ENCODE measurements around the gene NSMCE1. TPM values are rescaled to one million over a fixed set of nuclear protein-coding genes. Genes with fewer than 3 reads are reported as not detected.
"Not testable (repeated sequence)": the region's sequence is repeated elsewhere in the genome, so short reads cannot be mapped to it uniquely, and the experiment has no call there.

The NSMCE1 gene
- total and polyA plus RNA-seq, 5 experiments from 2014 or later: 81.8 to 209 (median 177) TPM

DNA sequence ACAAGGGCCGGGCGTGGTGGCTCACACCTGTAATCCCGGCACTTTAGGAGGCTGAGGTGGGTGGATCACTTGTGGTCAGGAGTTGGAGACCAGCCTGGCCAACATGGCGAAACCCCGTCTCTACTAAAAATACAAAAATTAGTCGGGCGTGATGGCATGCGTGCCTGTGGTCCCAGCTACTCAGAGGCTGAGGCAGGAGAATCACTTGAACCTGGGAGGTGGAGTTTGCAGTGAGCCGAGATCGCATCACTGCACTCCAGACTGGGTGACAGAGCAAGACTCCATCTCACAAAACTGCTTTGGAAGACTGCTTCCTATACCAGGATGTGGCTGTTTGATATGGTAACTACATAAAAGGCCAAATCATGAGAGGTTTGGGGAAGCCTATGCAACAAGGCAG is 61.5 kb downstream of the NSMCE1 start:
- Mint-ChIP-seq H3K27ac (peak overlapping the region in 2 of 10 donors; percentile 27 to 56), H3K36me3 (peaks cover 0 to 13% (median 5%) of the 10 kb centered on the region in 3 donors), H3K4me1 (peaks cover 6 to 53% (median 36%) of the 10 kb centered on the region in 4 donors)
- H3K4me3 Mint-ChIP-seq, H3K9me3 Mint-ChIP-seq, DNase-seq, ATAC-seq, H3K27me3 Mint-ChIP-seq: not testable (repeated sequence)
- POLR2A ChIA-PET: interaction anchor here (1.1 to 1.8 kb wide), 2 partner anchors 11 to 29 kb away, joined by 3 to 9 read pairs; no protein-coding TSS in a partner anchor

DNA sequence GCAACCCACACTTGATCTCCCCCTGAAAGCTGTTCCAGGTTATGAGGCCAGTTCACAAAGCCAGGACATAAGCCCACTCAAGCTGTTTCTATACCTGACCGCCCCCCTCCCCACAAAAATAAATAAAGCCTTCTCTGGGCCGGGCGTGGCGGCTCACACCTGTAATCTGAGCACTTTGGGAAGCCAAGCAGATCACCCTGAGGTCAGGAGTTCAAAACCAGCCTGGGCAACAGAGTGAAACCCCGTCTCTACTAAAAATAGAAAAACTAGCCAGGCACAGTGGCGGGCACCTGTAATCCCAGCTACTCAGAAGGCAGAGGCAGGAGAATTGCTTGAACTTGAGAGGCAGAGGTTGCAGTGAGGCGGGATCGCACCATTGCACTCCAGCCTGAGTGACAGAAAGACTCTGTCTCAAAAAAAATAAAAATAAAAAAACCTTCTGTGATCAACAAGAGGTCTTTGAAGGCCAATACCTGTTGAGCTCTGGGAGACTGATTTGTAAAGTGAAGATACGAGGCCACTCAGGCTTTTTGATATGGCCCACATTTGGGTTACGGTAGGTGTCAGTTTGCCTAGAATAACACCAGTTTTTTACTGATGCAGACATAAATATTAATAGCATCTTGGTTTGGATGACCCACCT is 63.0 kb downstream of the NSMCE1 start:
- peak overlapping the region in 5 of 10 donors; percentile 29 to 81 (median 60) for H3K27ac Mint-ChIP-seq
- H3K4me3 Mint-ChIP-seq: peak overlapping the region in 1 of 10 donors; percentile 28
- ATAC-seq (no peak), DNase-seq (no peak)
- peaks cover 0 to 3% (median 0%) of the 10 kb centered on the region in 5 donors for H3K27me3 Mint-ChIP-seq
- H3K4me1 Mint-ChIP-seq: peaks cover 7 to 57% (median 44%) of the 10 kb centered on the region in 4 donors
- no peaks in the 10 kb centered on the region for H3K9me3 Mint-ChIP-seq
- POLR2A ChIA-PET: interaction anchor here (0.7 to 4.9 kb wide), 5 partner anchors 10 to 162 kb away, joined by 3 to 133 read pairs (median 4); no protein-coding TSS in a partner anchor
- H3K36me3 Mint-ChIP-seq: peaks cover 0 to 10% (median 0%) of the 10 kb centered on the region in 3 donors

DNA sequence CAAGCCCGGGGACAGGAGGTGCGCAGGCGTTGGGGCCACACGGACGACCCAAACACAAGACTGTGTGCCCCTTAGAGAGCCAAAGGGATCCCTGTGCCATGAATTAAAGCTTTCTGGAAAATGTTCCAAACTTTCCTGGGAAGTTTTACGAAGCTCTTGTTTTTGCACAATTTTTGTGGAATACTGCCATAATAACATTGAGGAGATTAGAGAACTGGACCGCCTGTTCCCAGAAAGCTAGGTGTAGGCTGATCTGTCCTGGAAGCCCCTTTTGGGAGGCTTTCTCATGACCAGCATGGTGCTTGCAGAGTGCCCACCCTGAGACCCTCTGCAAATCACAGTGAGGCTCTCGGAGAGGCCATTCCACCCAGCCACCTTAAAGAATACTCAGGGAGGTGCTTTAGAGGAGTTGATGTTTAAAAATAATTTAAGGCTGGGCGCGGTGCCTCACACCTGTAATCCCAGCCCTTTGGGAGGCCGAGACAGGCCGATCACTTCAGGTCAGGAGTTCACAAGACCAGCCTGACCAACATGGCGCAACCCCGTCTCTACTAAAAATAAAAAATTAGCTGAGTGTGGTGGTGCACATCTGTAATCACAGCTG is 64.2 kb downstream of the NSMCE1 start:
- H3K36me3 Mint-ChIP-seq: peaks cover 0 to 3% (median 0%) of the 10 kb centered on the region in 3 donors
- peak overlapping the region; percentile 97 to 100 (median 100) for H3K27ac Mint-ChIP-seq
- peak overlapping the region; percentile 85 to 100 (median 98) for H3K4me3 Mint-ChIP-seq
- no peaks in the 10 kb centered on the region for H3K9me3 Mint-ChIP-seq
- H3K4me1 Mint-ChIP-seq: peaks cover 16 to 62% (median 53%) of the 10 kb centered on the region in 4 donors
- no peak for ATAC-seq
- DNase-seq: no peak
- POLR2A ChIA-PET: interaction anchor here (0.6 to 4.9 kb wide), 26 partner anchors 8 to 1074 kb away, joined by 3 to 133 read pairs (median 6); partner anchors contain the start of genes GTF3C1, IL21R and KATNIP
- peaks cover 0 to 3% (median 0%) of the 10 kb centered on the region in 5 donors for H3K27me3 Mint-ChIP-seq

DNA sequence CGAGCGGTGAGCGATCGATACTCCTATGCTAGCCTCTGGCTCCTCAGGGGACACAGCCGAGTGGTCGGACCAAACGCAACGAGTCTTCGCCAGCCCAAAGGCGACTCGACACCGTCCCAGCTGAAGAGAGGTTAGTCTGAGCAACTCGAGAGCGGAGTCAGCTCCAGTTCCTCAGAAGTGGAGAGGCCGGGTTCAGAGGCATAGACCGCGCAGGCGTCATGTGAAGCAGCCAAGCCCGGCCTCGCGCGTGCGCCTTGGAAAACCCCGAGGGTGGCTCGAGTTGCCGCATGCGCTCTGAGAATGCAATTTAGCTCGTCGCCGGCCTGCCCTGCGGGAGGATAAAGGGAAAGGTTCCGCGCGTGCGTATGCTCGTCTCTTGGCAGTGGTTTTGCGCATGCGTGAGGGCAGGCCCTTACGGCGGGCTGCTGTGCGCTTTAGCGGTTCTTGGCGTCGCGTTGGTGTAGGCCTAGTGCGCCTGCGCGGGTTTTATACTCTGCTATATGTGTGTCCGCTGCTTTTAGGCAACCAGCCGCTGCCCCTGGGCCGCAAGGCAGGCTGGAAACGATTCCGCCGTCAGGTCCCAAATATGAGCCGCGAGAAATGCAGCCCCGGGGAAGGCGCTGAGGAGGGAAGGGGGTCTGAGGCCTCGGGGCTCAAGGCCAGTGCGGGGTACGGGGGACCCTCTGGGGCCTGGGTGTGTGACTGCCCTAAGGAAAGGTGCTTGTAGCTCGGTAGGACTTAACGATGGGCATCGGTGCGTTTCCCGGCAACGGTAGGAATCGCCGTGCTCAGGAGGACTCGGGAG is 64.9 kb downstream of the NSMCE1 start, which contains the start of gene KDM8:
KDM8 (plus strand) TSS at position 20 of the 805 bp plus-strand sequence. CDS start 6,598 bp downstream, outside the sequence.
- H3K4me1 Mint-ChIP-seq: peaks cover 21 to 69% (median 60%) of the 10 kb centered on the region in 4 donors
- H3K27me3 Mint-ChIP-seq: peaks cover 0 to 3% (median 0%) of the 10 kb centered on the region in 5 donors
- POLR2A ChIA-PET: interaction anchor here (0.6 to 4.9 kb wide), 29 partner anchors 8 to 1074 kb away, joined by 3 to 133 read pairs (median 6); partner anchors contain the start of genes GTF3C1, IL21R and KATNIP
- H3K36me3 Mint-ChIP-seq: peaks cover 0 to 3% (median 0%) of the 10 kb centered on the region in 3 donors
- H3K27ac Mint-ChIP-seq: peak within 1 kb of the TSS; percentile 97 to 100 (median 100)
- peak; percentile 98 to 100 (median 100) for DNase-seq
- H3K9me3 Mint-ChIP-seq: peaks cover 0 to 5% (median 0%) of the 10 kb centered on the region in 9 donors
- peak within 1 kb of the TSS; percentile 85 to 100 (median 98) for H3K4me3 Mint-ChIP-seq
- peak; percentile 79 to 83 for ATAC-seq

DNA sequence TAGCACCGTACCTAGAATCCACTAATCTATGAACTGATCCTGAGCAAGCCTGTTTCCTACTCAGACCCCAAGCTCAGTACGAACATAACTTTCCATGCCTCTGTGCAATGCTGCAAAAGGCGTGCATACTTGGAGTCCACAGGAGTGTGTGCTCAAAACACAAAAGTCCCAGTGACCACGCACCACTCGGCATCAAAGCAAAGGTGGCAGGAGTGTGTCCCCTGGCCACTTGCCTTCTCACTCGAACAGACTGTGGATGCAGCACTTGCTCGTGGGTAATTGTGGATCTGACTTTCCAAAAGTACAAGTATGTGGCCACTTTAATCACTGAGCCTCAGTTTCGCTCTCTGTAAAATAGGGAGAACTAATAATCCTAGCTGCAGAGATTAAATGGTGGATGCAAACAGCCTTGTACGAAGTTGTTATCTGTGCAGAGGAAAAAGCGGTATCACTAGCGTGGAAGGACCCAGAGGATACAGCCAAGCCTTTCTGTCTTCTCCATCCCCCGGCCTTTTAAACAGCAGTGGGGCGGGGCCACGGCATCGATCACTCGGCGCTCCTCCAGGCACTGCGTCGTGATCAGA is 65.6 kb downstream of the NSMCE1 start:
- Mint-ChIP-seq H3K27me3 (peaks cover 0 to 3% (median 0%) of the 10 kb centered on the region in 5 donors), H3K27ac (peak overlapping the region; percentile 97 to 100 (median 100)), H3K9me3 (peaks cover 0 to 5% (median 0%) of the 10 kb centered on the region in 9 donors), H3K4me1 (peaks cover 24 to 76% (median 67%) of the 10 kb centered on the region in 4 donors), H3K4me3 (peak overlapping the region; percentile 85 to 100 (median 98)), H3K36me3 (peaks cover 0 to 3% (median 0%) of the 10 kb centered on the region in 3 donors)
- ATAC-seq (peak; percentile 62 to 74), DNase-seq (peak in 5 of 10 donors; percentile 80 to 94 (median 87))
- POLR2A ChIA-PET: interaction anchor here (0.5 to 4.9 kb wide), 27 partner anchors 10 to 347 kb away, joined by 3 to 133 read pairs (median 6); partner anchors contain the start of genes GTF3C1, IL21R and KATNIP

DNA sequence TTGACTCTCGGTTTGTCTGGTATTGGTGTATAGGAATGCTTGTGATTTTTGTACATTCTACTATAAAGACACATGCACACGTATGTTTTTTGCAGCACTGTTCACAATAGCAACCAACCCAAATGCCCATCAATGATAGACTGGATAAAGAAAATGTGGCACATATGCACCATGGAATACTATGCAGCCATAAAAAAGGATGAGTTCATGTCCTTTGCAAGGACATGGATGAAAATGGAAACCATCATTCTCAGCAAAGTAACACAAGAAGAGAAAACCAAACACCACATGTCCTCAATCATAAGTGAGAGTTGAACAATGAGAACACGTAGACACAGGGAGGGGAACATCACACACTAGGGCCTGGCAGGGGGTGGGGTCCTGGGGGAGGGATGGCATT is 67.7 kb downstream of the NSMCE1 start:
- not testable (repeated sequence) for H3K36me3 Mint-ChIP-seq
- POLR2A ChIA-PET: interaction anchor here (1.1 kb wide), 1 partner anchor 31 kb away, joined by 5 read pairs; no protein-coding TSS in a partner anchor

DNA sequence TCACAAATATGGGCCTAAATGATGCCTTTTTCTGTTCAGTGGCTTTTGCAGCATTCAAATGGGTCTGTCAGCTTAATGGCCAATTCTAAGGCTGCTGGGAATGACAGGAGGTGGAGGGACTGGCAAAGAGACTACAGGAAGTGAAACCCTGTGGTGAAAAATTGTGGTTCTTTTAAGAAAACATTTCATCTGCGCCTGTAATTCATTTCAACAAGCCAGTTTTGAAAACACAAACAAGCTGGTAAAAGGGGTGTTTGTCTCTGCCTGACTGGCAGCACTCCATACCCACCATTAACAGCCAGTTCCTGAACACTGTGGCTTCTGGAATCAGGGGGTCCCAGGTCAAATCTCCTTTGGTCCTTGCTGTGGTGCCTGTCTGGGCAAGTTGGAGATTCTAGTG is 68.8 kb downstream of the NSMCE1 start:
- Mint-ChIP-seq H3K4me1 (peaks cover 42 to 94% (median 92%) of the 10 kb centered on the region in 4 donors), H3K36me3 (no peaks in the 10 kb centered on the region), H3K4me3 (peak overlapping the region; percentile 56 to 80 (median 68)), H3K9me3 (peaks cover 0 to 5% (median 0%) of the 10 kb centered on the region in 9 donors), H3K27me3 (peaks cover 0 to 3% (median 0%) of the 10 kb centered on the region in 5 donors), H3K27ac (peak overlapping the region; percentile 82 to 99 (median 96))
- DNase-seq (peak in 5 of 10 donors; percentile 25 to 73 (median 57)), ATAC-seq (peak; percentile 3 to 5)
- POLR2A ChIA-PET: interaction anchor here (0.6 to 6.4 kb wide), 15 partner anchors 8 to 260 kb away, joined by 3 to 43 read pairs (median 5); partner anchors contain the start of gene IL21R

More for the DNA sequence above, 67.7 kb downstream of the NSMCE1 start:
- peak overlapping the region in 9 of 10 donors; percentile 12 to 80 (median 56) for H3K4me3 Mint-ChIP-seq
- H3K9me3 Mint-ChIP-seq, DNase-seq, ATAC-seq, H3K27me3 Mint-ChIP-seq: not testable (repeated sequence)
- peak overlapping the region; percentile 82 to 99 (median 96) for H3K27ac Mint-ChIP-seq
- peaks cover 34 to 89% (median 84%) of the 10 kb centered on the region in 4 donors for H3K4me1 Mint-ChIP-seq

DNA sequence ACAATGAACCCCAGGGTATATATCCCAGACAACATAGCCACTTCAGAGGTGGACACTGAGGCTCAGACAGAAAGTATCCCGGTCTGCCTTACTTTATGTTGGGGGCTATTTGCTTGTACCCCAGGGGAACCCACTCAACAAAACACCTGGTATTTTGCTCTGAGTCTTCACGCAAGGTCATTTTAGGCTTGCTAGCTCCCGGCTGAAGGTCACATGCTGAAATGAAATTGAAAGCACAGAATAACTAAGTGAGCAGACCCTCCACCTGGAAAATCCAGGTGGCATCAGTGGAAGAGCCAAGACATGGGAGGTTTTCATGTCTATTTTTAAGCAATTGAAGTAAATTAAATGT is 69.4 kb downstream of the NSMCE1 start:
- POLR2A ChIA-PET: interaction anchor here (0.9 to 6.4 kb wide), 13 partner anchors 8 to 261 kb away, joined by 3 to 43 read pairs (median 5); partner anchors contain the start of gene IL21R
- H3K4me3 Mint-ChIP-seq: peak overlapping the region in 7 of 10 donors; percentile 22 to 80 (median 32)
- peaks cover 0 to 5% (median 0%) of the 10 kb centered on the region in 9 donors for H3K9me3 Mint-ChIP-seq
- peak overlapping the region; percentile 82 to 99 (median 98) for H3K27ac Mint-ChIP-seq
- ATAC-seq (no peak), DNase-seq (no peak)
- no peaks in the 10 kb centered on the region for H3K36me3 Mint-ChIP-seq
- peaks cover 39 to 95% (median 92%) of the 10 kb centered on the region in 4 donors for H3K4me1 Mint-ChIP-seq
- H3K27me3 Mint-ChIP-seq: peaks cover 0 to 3% (median 0%) of the 10 kb centered on the region in 5 donors

DNA sequence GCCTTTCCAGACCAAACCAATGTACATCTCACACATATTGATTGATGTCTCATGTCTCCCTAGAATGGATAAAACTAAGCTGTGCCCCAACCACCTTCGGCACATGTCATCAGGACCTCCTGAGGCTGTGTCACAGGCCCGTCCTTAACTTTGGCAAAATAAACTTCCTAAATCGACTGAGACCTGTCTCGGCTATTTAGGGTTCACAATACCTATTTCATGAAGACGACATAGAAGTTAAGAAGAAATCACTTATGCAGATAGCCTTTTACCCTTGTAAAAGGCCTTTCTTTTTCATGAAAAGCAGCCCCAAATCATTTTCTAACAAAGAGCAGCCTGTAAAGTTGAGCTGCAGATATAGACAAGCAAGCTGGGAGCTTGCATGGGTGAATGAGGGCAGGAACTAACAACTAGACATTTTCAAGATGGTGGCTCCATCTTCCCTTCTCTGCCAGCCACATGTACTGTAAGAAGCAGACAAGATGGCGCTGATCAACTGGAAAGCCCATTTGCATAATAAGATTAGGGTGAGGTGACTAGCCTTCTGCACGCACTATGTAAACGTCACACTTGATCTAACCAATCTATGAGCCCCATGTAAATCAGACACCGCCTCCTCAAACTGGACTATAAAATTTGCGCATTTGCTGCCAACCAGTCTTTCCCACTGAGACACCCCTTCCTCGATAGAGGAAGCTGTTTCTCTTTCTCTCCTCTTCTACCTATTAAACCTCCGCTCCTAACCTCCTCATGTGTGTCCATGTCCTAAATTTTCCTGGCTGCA is 69.9 kb downstream of the NSMCE1 start:
- Mint-ChIP-seq H3K4me3 (peak overlapping the region in 4 of 10 donors; percentile 22 to 80 (median 66)), H3K27me3 (peaks cover 0 to 1% (median 0%) of the 10 kb centered on the region in 5 donors)
- POLR2A ChIA-PET: interaction anchor here (0.9 to 6.4 kb wide), 14 partner anchors 9 to 261 kb away, joined by 3 to 43 read pairs (median 5); partner anchors contain the start of gene IL21R

DNA sequence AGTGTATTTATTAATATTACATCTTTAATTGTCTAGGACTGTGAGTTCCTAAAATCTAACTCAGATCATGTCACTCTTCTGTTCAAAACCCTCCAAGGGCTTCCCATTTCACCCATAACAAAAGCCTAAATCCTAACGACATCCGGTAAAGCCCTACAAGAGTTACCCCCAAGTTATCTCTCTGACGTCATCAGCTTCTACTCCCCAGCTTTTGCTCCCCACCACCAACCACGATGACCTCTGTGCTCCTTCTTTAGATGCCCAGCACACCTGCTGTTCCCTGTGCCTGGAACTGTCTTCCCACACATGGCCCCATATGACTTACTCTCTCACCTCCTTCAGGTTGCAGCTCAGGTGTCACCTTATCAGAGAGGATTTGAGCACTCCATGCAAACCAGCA is 71.6 kb downstream of the NSMCE1 start:
- ATAC-seq (no peak), DNase-seq (no peak)
- Mint-ChIP-seq H3K4me3 (peak overlapping the region in 6 of 10 donors; percentile 7 to 75 (median 51)), H3K27ac (peak overlapping the region; percentile 92 to 99 (median 98)), H3K27me3 (no peaks in the 10 kb centered on the region), H3K4me1 (peaks cover 35 to 83% (median 75%) of the 10 kb centered on the region in 4 donors), H3K36me3 (no peaks in the 10 kb centered on the region), H3K9me3 (peaks cover 0 to 5% (median 0%) of the 10 kb centered on the region in 9 donors)
- POLR2A ChIA-PET: interaction anchor here (0.8 to 6.4 kb wide), 15 partner anchors 10 to 267 kb away, joined by 3 to 43 read pairs (median 10); no protein-coding TSS in a partner anchor

More for the DNA sequence above, 69.9 kb downstream of the NSMCE1 start:
- H3K9me3 Mint-ChIP-seq: peaks cover 0 to 5% (median 0%) of the 10 kb centered on the region in 9 donors
- peaks cover 37 to 96% (median 90%) of the 10 kb centered on the region in 4 donors for H3K4me1 Mint-ChIP-seq
- DNase-seq (no peak), ATAC-seq (no peak)
- H3K27ac Mint-ChIP-seq: peak overlapping the region; percentile 82 to 99 (median 98)
- no peaks in the 10 kb centered on the region for H3K36me3 Mint-ChIP-seq

All from naive thymus-derived CD8-positive, alpha-beta T cell (primary cell).